Activated CD4-positive, alpha-beta T cell treated with anti-CD3 and anti-CD28 coated beads, Interleukin-2, amount 50 U/mL, for 48 hours (primary cell): ENCODE results near the gene GRID1.

Experiments
- DNase-seq, 2 experiments: peaks; one replicate each; pipeline ENCODE4 v3.0.0-alpha.2; 2020

The GRID1 gene

DNA sequence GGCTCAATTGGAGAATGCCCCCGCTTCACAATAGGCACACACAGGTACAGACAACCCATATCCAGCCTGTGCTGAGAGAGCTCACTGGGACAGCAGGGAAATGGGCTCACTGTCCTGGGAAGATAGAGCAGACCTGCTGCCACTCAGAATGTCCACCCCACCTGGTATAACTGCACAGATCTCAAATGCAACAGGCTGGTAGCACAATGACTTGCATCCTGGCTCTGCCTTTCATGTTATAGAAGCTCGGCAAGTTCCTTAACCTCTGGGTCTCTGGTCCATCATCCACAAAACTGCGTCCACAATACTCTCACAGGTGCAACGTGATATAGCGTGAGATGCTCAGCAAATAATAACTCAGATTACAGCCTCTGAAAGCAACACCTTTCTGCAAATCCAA is 295.4 kb downstream of the GRID1 start:
- no peak for DNase-seq

DNA sequence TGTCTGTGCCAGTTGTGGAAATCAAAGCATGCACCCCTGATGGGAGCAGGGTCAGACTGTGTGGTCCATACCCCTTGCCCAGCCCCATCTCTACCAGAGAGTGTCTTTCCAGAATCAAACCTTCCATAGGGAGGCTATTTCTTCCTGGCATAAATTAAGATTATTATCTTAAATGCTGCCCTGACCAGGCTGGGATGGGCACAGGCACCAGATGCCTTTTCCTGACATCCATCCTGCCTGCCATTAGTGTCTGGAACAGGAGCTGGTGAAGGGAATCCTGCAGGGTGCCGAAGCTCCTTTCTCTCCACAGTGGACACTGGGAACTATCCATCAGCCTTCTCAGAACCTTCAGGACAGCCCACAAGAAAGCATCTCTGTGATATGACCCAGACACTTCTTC is 296.3 kb downstream of the GRID1 start:
- no peak for DNase-seq

DNA sequence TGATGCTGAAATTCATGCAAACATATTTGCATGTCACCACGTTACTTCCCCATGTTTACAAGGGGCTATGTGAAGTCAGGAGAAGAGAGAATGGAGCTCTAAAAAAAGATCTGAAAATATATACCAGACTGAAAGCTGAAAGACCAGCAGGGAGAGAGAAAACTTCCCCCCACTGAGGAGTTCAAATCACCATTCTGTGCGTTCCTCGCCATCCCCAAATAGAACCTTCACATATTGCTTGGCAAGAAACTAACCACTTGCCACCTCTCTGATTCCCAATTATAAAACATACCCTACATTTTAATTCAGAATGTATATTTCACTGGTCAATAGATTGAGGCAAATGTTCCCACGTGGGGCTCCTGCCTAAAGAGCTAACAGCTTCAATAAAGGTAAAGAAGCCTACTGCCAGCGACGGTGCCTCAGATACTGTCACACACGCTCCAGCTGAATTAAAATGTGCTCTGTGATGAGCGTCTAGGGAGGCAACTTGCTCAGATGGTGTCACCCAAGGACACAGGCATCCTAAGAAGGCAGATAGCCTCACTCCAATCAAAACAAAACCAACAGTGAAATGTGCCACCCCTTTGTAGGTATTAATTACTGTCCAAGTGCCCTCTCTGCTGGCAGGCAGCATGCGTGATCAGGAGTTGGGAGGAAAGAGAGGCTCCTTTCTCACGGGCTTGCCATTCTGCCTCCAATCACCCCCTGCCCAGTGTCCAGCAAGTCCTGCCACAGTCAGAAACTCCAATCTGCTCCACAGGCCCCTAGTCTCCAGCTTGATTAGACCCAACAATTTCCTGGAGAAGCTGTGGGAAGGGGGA is 298.2 kb downstream of the GRID1 start:
- DNase-seq, result no peak

DNA sequence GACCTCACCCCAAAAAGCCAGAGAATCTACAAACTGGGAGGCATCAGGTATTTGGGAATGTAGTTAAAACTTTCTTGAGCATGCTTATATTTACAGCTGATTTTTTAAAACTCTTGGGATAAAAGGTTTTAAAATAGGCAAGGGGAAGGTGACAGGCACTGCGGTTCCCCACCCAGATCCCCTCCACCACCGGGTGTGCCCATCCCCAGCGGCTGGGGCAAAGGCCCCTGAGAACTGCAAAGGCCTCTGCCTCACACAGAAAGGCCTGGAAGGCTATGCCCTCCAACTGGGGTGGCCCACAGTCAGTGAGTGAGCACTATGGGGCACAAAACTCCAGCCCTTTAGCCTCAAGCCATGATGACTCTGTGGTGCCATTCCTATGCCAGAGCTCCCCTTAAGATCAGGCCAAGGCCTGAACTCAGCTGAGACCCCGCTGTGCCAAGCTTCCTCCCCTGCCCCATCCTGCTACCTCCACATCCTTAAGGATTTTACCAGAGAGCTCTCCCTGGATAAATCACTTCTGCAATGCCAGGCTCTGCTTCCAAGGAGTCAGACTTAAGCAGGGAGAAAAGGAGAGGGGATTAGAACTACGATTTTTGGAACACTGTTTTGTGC is 299.1 kb downstream of the GRID1 start:
- DNase-seq, result no peak

DNA sequence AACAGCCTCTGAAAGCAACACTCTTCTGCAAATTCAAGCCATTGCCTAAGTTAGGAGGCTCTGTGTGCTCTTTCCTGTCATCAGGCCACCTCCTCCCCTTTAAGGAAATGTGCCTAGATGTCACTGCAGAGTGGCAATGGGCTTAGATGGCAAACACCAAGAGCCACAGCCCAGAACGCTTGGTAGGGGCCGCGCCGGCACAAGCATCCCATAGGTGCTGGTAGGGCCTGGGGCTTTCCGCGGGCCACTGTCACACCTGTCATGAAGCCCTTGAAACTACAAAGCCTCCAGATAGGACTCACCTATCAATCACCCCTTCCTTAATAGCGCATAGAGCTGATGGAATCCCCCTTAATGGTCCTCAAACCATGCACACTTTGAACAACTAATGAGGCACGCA is 299.9 kb downstream of the GRID1 start:
- DNase-seq, result no peak

DNA sequence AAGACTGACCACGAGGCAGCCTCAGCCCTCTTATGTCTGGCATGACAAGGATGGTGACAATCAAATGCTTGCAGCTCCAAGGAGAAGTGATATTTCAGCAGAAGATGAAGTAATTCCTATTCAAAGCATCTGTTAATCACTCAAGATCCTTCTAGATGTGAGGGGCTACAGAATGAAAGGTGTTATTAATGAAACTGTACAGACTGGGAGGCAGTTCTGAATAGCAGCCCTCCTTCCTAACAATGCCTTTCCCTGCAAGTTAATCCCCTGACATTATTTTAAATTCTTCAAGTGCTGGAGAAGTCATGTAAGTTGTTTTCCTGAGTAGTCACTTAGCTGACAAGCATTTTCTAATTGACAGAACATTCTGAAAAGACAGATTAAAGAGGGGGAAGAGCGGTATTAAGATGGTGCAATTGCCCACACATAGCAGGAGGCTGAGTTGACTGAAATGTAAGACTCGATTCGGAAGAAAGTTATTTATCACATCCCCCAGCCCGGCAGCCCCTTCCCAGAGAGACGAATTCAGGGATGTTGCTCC is 300.8 kb downstream of the GRID1 start:
- DNase-seq, result no peak

DNA sequence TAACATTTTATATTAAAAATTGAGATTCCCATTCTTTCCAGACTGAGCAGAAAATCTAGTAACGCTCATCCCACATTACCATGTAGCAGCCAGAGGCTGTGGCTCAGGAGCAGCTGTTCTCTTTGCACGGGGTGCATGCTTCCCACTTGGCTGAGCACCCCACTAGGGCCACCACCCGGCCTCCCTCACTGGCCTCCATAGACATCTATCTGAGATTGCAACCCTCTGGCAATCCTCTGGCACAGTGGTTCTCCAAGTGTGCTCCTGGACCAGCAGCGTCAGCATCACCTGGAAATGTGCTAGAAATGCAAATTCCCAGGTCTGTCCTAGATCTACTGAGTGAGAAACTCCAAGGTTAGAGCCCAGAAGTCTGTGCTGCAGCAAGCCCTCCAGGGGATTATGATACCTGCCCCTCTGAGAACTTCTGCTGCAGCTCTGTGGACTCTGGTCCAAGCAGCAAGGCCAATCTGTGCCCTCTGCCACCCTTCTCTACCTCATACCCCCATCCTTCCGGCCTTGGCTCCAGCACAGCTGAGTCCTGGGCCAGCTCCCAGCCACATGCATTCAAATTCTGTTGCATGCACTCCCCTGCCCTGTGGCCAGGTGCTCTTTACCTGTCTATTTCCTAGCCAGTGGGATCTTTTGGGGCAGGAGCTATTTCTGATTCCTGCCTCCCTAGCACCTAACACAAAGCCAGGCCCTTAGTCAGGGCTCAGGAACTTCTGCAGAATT is 301.5 kb downstream of the GRID1 start:
- no peak for DNase-seq

DNA sequence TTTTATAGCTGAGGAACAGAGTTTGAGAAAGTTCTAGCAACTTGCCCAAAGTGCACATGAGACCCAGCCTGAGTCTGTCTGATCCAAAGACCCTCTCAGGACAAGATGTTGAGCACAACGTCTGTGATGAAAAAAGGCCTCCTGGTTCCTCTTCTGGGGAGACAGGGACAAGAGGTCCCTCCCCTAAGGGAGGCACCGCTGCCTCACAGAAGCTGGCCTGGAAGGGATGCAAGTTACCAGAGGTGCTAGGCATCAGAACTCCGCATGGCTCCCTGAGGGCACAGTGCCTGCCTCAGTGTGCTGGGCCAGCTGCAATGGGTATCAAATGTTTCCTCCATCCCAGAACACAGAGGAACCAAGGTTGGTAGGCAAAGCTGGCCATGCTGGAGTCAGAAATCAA is 302.4 kb downstream of the GRID1 start:
- DNase-seq, result no peak

DNA sequence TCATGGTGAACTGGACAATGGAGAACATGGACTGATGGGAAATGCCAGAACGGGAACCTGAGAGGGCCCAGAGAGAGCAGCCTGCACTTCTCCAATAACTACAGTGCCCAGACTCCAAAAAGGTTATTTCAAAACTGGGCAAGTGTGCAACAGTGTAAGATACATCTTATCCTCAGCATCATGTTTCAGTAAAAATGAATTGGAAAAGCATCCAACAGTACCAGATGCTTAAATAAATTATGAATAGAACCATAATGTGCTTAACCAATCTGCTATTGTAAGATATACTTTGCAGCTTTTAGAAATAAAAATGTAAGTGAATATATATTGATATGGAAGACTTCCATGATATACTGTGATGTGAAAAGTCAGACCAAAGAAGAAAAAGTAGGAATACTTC is 303.3 kb downstream of the GRID1 start:
- DNase-seq, result no peak

DNA sequence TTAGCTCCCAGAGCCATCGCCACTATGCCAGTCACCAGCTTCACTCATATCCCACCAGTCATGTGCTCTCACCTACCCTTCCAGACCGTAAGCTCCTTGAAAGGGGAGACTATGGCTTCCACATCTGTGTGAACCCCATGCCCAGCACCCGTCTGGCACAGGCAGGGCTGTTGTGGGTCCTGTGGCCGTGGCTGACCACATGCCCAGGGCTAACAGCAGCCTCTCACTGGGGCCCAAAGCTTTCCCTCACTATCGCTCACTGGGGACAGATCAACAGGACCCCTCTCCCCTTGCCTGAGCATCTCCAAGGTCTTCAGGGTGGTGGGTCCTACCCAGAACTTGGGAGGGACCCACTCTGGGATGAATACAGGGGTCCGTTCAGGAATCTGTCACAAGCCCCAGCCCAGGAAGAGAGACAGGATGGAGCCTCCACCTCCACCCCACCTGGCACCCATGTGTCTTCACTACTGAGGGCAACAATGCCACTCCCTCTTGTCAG is 303.9 kb downstream of the GRID1 start:
- no peak for DNase-seq

DNA sequence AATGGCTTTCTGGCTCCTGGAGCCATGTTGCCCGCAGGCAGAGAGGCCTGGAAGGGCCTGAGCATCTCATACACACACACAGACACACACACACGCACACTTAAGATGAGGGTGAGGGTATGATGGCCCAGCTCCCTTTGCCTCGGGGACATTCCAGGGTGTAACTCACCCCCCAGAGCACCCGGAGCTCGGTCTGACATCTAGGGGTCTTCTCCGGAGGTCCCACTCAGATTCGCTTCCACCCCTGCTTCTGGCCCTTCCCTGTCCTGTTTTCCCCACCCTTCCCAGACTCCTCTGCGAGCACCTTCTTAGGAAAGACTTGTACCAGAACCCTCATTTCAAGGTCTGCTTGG is 304.4 kb downstream of the GRID1 start:
- DNase-seq, result no peak

DNA sequence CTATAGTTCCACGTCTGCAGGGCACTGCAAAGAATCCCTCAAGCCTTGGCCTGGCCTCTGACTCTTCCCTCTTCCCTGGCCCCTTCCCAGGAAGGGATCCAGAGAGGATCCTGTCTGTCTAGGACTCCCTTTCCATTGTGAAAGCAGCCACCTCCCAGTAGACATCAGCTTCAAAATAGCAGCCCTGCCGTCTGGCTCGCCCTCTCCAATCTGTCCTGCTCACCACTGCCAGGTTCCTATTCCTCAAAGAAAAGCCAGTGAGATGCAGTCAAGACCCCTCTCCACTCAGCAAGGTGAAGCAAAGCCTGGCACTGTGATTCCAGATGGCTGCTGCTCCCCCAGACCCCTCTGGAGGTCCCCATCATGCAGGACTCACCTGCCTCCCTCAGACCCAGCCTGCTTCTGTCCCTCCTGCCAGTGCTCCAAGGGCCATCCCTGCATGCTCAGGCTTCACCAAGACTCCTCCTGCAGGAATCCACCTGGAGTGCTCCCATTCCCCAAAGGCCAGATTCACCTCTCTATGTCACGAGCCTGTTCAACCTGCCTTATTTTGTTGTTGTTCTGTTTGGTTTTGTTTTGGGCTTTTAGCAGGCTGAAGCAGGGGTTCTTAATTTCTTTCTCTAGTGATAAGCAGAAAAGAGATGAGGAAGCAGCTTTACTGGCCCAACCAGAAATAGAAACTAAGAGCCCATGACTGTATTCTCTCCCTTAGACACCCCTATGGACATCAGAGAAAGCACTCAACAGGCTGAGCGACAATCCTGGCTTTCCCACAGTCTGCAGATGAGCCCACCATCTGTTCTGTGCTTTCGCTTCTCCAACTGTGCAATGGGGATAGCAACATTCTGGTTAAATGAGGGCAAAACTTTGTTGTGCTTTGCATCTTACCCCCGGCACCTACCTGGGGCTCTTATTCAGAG is 305.1 kb downstream of the GRID1 start:
- DNase-seq, result no peak

DNA sequence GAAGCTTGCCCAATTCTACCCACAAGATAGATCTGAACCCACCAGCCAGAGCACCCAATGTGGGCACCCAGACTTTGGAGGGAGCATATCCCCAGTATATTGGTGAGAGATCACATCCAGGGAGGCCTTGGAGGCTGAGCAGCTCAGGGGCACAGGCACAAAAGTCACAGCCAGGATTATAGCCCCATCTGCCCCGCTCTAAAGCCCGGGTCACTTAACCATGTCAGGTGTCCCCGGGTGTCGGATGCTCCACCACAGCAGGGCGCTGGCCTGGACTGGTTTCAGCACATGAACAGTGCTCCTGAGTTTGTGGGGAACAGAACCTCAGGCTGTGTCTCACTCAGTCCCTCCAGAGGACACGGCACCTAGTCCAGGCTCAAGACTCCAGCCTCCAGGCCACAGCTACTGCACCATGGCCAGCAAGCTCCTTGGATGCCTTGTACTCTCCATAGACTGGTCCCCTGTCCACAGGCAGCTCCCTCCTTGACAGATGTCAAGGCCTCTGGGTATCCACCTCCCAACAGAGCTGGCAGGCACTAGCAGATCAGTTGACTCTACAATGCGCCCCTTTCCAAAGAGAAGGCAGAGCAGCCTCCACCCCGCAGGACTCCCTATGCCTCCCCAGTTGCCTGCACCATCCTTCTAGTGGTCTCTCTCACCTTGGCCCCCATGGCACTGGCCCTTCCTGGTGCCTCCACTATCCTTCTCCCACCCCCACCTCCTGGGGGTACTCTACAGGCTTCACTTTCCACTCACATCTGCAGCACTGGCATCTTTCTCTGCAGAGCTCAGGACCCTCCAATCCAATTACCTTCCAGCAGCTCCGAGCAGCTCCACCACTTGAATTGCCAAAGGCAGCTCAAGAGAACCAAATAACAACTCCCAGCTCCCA is 306.0 kb downstream of the GRID1 start:
- DNase-seq, result no peak

DNA sequence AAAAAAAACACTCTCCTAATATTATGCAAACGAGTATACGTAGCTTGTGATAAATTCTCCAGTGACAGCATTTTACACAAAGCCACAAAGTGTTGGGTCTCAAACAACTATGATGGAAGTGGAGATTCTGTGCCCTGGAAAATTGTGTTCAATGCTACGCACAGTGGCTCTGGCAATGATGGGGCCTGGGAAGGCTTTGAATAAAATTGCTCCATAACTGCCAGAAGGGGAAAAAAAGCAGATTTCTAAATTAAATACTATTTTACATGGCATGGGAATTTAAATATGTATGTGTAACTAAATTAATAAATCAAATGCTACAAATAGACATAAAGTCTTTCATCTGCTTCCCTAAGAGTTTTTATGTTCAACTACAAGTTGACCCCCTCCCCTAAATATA is 306.7 kb downstream of the GRID1 start:
- no peak for DNase-seq

DNA sequence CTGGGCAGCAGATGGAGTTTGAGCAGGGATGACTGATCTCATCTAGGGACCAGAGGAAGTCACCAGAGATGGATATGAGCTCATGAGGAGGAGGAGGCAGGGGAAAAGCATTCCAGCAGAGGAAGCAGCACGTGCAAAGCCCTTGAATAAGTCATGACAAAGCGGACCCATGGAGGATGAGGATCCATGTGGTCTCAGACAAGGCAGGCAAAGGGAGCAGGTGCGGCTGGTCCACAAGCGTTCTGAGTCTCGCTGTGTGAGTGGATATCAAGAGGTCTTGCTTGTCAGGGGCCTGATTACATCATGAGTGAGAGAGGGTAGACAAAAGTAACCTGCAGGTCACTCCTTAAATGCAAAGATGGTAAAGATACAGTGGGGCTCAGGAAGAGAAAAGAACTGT is 307.6 kb downstream of the GRID1 start:
- DNase-seq, result no peak

DNA sequence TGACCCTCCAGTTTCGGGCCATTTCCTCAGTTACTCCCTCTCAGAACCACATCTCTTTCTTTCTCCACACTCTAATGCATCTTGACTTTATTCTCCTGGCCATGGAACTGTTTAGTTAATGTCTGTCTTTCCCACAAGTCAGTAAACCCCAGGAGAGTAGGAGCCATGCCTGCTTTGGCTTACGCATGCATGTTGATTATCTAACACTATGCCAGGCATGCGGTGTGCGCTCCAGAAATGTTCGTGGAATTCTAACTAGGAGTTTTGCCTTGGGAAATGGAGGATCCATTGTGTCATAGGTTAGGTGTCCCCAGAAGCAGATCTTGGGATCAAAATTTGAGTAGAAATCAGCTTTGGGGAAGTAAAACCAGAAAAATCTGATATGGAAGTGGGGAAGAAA is 308.9 kb downstream of the GRID1 start:
- no peak for DNase-seq

DNA sequence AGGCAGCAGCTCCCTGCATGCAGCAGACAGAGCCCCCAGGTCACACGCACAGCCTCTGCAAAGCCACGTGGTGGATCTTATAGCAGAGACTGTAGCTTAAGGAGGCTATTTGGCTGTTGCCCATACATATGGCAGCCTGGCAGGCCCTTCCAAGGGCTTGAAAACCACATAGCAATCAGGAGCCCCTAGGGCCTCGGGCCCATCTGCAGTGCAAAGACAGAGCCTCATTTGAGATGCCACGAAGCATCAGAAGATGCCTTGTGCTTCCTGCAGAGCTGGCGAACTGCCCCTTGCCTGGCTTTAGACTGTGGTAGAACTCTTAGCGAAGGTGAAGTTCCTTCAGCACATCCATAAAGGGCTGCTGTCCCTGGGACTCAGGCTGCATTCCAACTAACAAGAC is 309.9 kb downstream of the GRID1 start:
- DNase-seq, result no peak

DNA sequence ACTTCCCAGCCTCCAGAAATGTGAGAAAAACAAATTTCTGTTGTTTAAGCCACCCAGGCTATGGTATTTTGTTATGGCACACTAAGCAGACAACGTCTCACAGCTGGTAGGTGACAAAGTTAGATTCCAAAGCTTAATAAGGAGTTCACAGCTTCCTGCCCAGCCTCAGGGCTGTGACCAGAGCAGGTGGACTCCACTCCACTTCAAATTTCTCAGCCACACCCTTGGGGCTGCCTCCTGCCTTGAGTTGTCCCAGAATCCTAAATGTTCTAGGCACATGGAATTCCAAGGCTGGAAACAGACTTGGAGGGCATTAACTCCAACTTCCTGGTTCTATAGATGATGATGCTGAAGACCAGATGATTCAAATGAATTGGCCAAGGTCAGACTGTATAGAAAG is 310.7 kb downstream of the GRID1 start:
- DNase-seq, result no peak

DNA sequence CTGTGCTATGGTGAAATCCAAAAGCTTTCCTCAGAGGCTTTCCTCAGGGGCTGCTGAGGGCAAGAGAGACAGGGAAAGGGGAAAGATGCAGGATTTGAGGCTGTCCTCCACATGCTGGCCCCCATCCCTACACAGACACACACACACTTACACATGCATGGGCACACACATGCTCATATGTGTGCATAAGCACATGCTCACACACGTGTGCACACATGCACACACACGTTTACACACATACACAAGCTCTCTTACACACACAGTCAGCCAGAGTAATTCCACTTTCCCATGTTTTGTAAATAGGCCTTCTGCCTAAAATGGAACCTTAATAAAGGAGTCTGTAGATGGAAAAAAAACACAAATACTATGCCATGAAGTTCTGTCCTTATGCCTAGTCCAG is 312.9 kb downstream of the GRID1 start:
- DNase-seq, result no peak

DNA sequence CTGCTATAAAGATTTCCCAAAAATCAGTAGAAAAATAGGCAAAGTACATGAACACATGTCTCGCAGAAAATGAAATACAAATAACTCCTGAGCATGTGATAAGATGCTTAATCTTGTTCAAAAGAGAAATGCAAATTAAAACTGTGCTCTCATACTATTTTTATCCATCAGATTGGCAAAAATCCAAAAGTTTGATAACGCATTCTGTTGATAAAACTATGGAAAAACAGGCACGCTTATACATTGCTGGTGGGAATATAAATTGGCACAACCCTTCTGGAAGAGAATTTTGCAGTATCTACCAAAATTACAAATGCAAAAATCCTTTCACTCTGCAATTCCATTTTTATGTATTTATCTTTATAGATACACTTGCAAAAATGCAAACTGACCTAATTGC is 315.0 kb downstream of the GRID1 start:
- DNase-seq, result no peak

DNA sequence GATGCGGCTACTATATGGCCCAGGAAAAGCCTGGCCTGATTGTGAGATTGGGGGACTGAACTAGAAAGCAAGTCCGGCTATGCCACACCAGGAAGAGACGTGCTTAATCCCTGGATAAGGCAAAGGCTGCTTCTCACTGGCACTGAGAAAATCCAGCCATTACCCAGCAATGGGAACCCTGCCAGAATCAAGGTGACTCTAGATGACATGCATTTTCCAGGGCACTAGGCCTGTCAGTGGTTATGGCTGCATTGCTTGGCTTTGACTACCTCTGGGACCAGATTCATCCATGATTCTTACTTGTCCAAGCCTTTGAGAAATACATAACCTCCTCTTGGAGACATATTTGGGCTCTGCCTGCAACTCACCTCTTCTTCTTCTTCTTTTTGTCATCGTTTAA is 317.2 kb downstream of the GRID1 start:
- no peak for DNase-seq

DNA sequence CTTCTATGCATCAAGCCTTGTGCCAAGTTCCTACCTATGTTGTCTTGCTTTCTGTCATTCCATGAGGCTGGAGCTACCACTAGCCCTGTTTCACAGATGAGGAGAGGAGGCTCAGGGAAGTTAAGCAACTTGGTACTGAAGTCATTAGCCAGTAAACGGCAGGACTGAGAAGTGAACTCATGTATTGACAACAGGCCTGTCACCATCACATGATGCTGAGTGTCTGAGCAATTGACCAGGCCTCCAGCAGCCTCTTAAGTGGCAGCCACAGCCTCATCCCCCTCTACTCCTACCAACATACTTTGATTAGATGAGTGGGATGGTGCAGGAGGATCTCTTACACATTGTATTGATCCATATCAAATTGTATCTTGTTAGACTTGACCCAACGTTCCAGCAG is 317.6 kb downstream of the GRID1 start:
- no peak for DNase-seq
